HepG2 (cell line): ENCODE measurements around the gene APOL4.
"Not testable (repeated sequence)": the region's sequence is repeated elsewhere in the genome, so short reads cannot be mapped to it uniquely, and the experiment has no call there.

Experiments used
- CTCF ChIP-seq: sonication (generic); formaldehyde crosslinking; IDR thresholded peaks from 2 replicates; pipeline ENCODE4 v1.5.0; 2020; ENCODE audit warnings: mild to moderate bottlenecking, missing genetic modification reagents, moderate library complexity
- MAFK ChIP-seq, 2 experiments: IDR thresholded peaks in 1 of 2; conservative IDR thresholded peaks in 1 of 2; 2 replicates each; pipeline ENCODE4 v1.6.1; 2011; ENCODE audit warnings: improper control_type of control experiment in 2 of 2, low read length in 2 of 2
- NBN ChIP-seq: fragments of 450-650 bp; conservative IDR thresholded peaks from 2 replicates; pipeline ENCODE4 v1.6.1; 2017
- POLR2AphosphoS5 ChIP-seq: IDR thresholded peaks from 2 replicates; pipeline ENCODE4 v1.6.1; 2012; ENCODE audit warnings: low read depth, low read length
- RBFOX2 ChIP-seq: fragments of 200-400 bp; formaldehyde crosslinking; IDR thresholded peaks from 2 replicates; pipeline ENCODE4 v1.6.1; 2017; ENCODE audit warnings: low read depth, mild to moderate bottlenecking, low read length
- TF ChIP-seq, protein P1 (sequence below): sonication (generic); formaldehyde crosslinking; IDR thresholded peaks from 2 replicates; pipeline ENCODE4 v1.5.0; 2020; ENCODE audit warnings: missing genetic modification reagents

DNA sequence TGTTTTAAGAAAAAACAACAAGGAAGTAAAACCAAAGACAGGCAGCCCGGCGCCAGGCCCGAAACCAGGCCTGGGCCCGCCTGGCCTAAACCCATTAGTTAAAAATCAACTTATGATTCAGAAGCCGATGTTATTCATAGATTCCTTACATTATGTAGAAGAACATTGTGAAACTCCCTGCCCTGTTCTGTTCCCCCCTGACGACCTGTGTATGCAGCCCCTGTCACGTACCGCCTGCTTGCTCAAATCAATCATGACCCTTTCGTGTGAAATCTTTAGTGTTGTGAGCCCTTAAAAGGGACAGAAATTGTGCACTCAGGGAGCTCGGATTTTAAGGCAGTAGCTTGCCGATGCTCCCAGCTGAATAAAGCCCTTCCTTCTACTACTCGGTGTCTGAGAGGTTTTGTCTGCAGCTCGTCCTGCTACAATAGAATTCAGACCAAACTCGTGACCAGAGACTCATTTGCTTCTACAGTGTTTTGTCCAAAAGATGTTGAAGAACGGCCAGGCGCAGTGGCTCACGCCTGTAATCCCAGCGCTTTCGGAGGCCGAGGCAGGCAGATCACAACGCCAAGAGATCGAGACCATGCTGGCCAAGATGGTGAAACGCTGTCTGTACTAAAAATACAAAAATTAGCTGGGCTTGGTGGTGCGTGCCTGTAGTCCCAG, 48.8 kb upstream of the APOL4 start:
- peak; percentile 48 for TF ChIP-seq RBFOX2
- TF ChIP-seq, protein P1, sequence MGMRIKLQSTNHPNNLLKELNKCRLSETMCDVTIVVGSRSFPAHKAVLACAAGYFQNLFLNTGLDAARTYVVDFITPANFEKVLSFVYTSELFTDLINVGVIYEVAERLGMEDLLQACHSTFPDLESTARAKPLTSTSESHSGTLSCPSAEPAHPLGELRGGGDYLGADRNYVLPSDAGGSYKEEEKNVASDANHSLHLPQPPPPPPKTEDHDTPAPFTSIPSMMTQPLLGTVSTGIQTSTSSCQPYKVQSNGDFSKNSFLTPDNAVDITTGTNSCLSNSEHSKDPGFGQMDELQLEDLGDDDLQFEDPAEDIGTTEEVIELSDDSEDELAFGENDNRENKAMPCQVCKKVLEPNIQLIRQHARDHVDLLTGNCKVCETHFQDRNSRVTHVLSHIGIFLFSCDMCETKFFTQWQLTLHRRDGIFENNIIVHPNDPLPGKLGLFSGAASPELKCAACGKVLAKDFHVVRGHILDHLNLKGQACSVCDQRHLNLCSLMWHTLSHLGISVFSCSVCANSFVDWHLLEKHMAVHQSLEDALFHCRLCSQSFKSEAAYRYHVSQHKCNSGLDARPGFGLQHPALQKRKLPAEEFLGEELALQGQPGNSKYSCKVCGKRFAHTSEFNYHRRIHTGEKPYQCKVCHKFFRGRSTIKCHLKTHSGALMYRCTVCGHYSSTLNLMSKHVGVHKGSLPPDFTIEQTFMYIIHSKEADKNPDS (CRISPR knock-in tag): not testable (repeated sequence)
- TF ChIP-seq MAFK (conservative IDR thresholded peaks at IDR 0.05 in 1 of 2, IDR thresholded peaks at IDR 0.05 in 1 of 2; ENCODE audit: low read length in 2 of 2); CTCF (CRISPR knock-in tag); NBN: not testable (repeated sequence)
- peak; percentile 43 for TF ChIP-seq POLR2AphosphoS5
